SK-N-SH (cell line): Measurements from ENCODE around the gene NR5A1. TPM values are rescaled to one million over a fixed set of nuclear protein-coding genes. Genes with fewer than 3 reads are reported as not detected.

Source experiments
- CTCF ChIA-PET: fragments of 300-600, 350-600 bp; formaldehyde crosslinking; extraction: SDS; loops from one replicate; lab custom pipeline; 2021; lab: Yijun Ruan, JAX
- POLR2A ChIA-PET: fragments of 350-600 bp; sonication (Branson Sonifier 250); formaldehyde crosslinking; extraction: SDS; loops from one replicate; lab custom pipeline; 2020; ENCODE audit warnings: antibody characterized with exemption, inconsistent platforms; lab: Yijun Ruan, JAX
- DNase-seq: peaks from one replicate; pipeline ENCODE4 v3.0.0; 2012
- H2AFZ ChIP-seq: fragments of 200-600 bp; sonication (generic); 2 replicates; pipeline ENCODE4 v1.8.1; 2016; ENCODE audit warnings: antibody characterized with exemption, mild to moderate bottlenecking, low read depth
- H3F3A ChIP-seq: fragments of 200-600 bp; sonication (generic); replicated peaks from 2 replicates; pipeline ENCODE3; 2016; ENCODE audit warnings: antibody characterized with exemption, mild to moderate bottlenecking; ENCODE audit not compliant: insufficient read depth
- H3K27ac ChIP-seq, 2 experiments: fragments of 200-500 bp in 1 of 2; fragments of 200-600 bp in 1 of 2; sonication (Bioruptor generic) in 1 of 2; sonication (generic), shearing (Covaris generic) in 1 of 2; 2 replicates each; pipeline versions ENCODE4 v1.5.1 to v1.6.1; 2014 to 2016; ENCODE audit warnings: low read depth in 2 of 2, inconsistent platforms in 1 of 2, low read length in 1 of 2, mild to moderate bottlenecking in 1 of 2, mixed read lengths in 1 of 2
- H3K27me3 ChIP-seq: fragments of 200-600 bp; sonication (generic), shearing (Covaris generic); 2 replicates; pipeline ENCODE4 v1.6.1; 2016; ENCODE audit warnings: mixed run types; ENCODE audit not compliant: insufficient read depth
- H3K36me3 ChIP-seq, 2 experiments: fragments of 200-500 bp in 1 of 2; fragments of 200-600 bp in 1 of 2; sonication (Bioruptor generic) in 1 of 2; sonication (generic) in 1 of 2; replicated peaks in 1 of 2; 2 replicates each; pipeline versions ENCODE3 to v1.5.1; 2014 to 2016; ENCODE audit warnings: low read length in 1 of 2, mild to moderate bottlenecking in 1 of 2; ENCODE audit not compliant: insufficient read depth in 2 of 2, control insufficient read depth in 1 of 2
- H3K4me1 ChIP-seq, 2 experiments: fragments of 200-500 bp in 1 of 2; fragments of 200-600 bp in 1 of 2; sonication (Bioruptor generic) in 1 of 2; sonication (generic), shearing (Covaris generic) in 1 of 2; 2 replicates each; pipeline versions ENCODE4 v1.5.1 to v1.6.1; 2014 to 2016; ENCODE audit warnings: low read depth in 1 of 2, low read length in 1 of 2, mixed run types in 1 of 2; ENCODE audit not compliant: insufficient read depth in 2 of 2, control insufficient read depth in 1 of 2
- H3K4me2 ChIP-seq: fragments of 200-600 bp; sonication (generic), shearing (Covaris generic); 2 replicates; pipeline ENCODE4 v1.6.1; 2017; ENCODE audit warnings: mixed run types
- H3K4me3 ChIP-seq, 2 experiments: fragments of 200-500 bp in 1 of 2; fragments of 200-600 bp in 1 of 2; sonication (Bioruptor generic) in 1 of 2; sonication (generic), shearing (Covaris generic) in 1 of 2; 2 replicates each; pipeline versions ENCODE4 v1.5.1 to v1.8.1; 2014 to 2016; ENCODE audit warnings: low read depth in 2 of 2, inconsistent platforms in 1 of 2, low read length in 1 of 2, mild to moderate bottlenecking in 1 of 2, mixed read lengths in 1 of 2, moderate library complexity in 1 of 2
- H3K79me2 ChIP-seq: fragments of 200-600 bp; sonication (generic); 2 replicates; pipeline ENCODE4 v1.8.1; 2017; ENCODE audit warnings: mild to moderate bottlenecking; ENCODE audit not compliant: insufficient read depth
- H3K9ac ChIP-seq: fragments of 200-600 bp; sonication (generic); 2 replicates; pipeline ENCODE4 v1.6.1; 2017; ENCODE audit warnings: mixed run types
- H3K9me2 ChIP-seq: fragments of 200-600 bp; sonication (generic); 2 replicates; pipeline ENCODE4 v1.6.1; 2017; ENCODE audit warnings: mixed run types
- H3K9me3 ChIP-seq: fragments of 200-600 bp; sonication (generic); 2 replicates; pipeline ENCODE4 v1.6.1; 2017; ENCODE audit warnings: mixed run types, mild to moderate bottlenecking, moderate library complexity
- H4K20me1 ChIP-seq: fragments of 200-600 bp; sonication (generic); 2 replicates; pipeline ENCODE4 v1.6.1; 2017; ENCODE audit warnings: mild to moderate bottlenecking, mixed run types; ENCODE audit not compliant: insufficient read depth
- EZH2phosphoT487 ChIP-seq: fragments of 200-600 bp; sonication (generic); IDR thresholded peaks from 2 replicates; pipeline ENCODE4 v1.6.1; 2017; ENCODE audit warnings: low read depth, mixed run types, mild to moderate bottlenecking, antibody characterized with exemption, moderate library complexity, borderline replicate concordance
- GATA2 ChIP-seq: sonication (generic); formaldehyde crosslinking; IDR thresholded peaks from 2 replicates; pipeline ENCODE4 v1.5.0; 2020; ENCODE audit warnings: mild to moderate bottlenecking, missing genetic modification reagents
- JUND ChIP-seq: IDR thresholded peaks from 2 replicates; pipeline ENCODE4 v1.4.0; 2012
- MEF2A ChIP-seq: IDR thresholded peaks from 2 replicates; pipeline ENCODE4 v1.4.0; 2012; ENCODE audit warnings: low read depth, borderline replicate concordance
- MXI1 ChIP-seq: IDR thresholded peaks from 2 replicates; pipeline ENCODE4 v1.6.1; 2012; ENCODE audit warnings: mild to moderate bottlenecking, low read depth, low read length, improper control_type of control experiment
- NFIC ChIP-seq: IDR thresholded peaks from 2 replicates; pipeline ENCODE4 v1.4.0; 2012; ENCODE audit warnings: borderline replicate concordance
- POLR2AphosphoS5 ChIP-seq: IDR thresholded peaks from 2 replicates; pipeline ENCODE4 v1.6.1; 2012; ENCODE audit warnings: low read depth, low read length
- RFX5 ChIP-seq: IDR thresholded peaks from 2 replicates; pipeline ENCODE4 v1.6.1; 2012; ENCODE audit warnings: mild to moderate bottlenecking, improper control_type of control experiment, low read length
- RXRA ChIP-seq: IDR thresholded peaks from 2 replicates; pipeline ENCODE4 v1.4.0; 2012; ENCODE audit warnings: low read depth, mild to moderate bottlenecking, borderline replicate concordance
- SMC3 ChIP-seq: IDR thresholded peaks from 2 replicates; pipeline ENCODE4 v1.6.1; 2012; ENCODE audit warnings: low read depth, low read length, improper control_type of control experiment
- TAF1 ChIP-seq: IDR thresholded peaks from 2 replicates; pipeline ENCODE4 v1.6.1; 2012; ENCODE audit warnings: low read depth, mild to moderate bottlenecking, low read length, moderate library complexity, borderline replicate concordance
- TEAD4 ChIP-seq: IDR thresholded peaks from 2 replicates; pipeline ENCODE4 v1.4.0; 2012; ENCODE audit warnings: mild to moderate bottlenecking, borderline replicate concordance; ENCODE audit not compliant: insufficient read depth
- YY1 ChIP-seq: IDR thresholded peaks from 2 replicates; pipeline ENCODE4 v1.4.0; 2012; ENCODE audit warnings: low read depth, mild to moderate bottlenecking
- WGBS: methylation state at CpG from one replicate; pipeline ENCODE4 v1.1.6; 2017; ENCODE audit warnings: low lambda C conversion rate; 5-methylcytosine and 5-hydroxymethylcytosine counted together
- polyA plus RNA-seq, 3 experiments: library from polyadenylated mRNA; depleted of rRNA; stranded (reverse); fragments of >200 nt; gene quantifications; 2 replicates each; pipeline ENCODE4 v1.2.3, GENCODE V29; 2012
- TF ChIP-seq, protein P1 (sequence below): IDR thresholded peaks from 2 replicates; pipeline ENCODE4 v1.4.0; 2012; ENCODE audit warnings: low read depth, borderline replicate concordance
- TF ChIP-seq, protein P2 (sequence below): IDR thresholded peaks from 2 replicates; pipeline ENCODE4; 2012
- TF ChIP-seq, protein P3 (sequence below): fragments of 150-350 bp; IDR thresholded peaks from 2 replicates; pipeline ENCODE4 v1.6.1; 2016; ENCODE audit warnings: mild to moderate bottlenecking, low read depth, low read length
- TF ChIP-seq, protein P4 (sequence below): IDR thresholded peaks from 2 replicates; pipeline ENCODE4 v1.6.1; 2012; ENCODE audit warnings: mild to moderate bottlenecking, low read depth, low read length, moderate library complexity
- TF ChIP-seq, protein P5 (sequence below): fragments of 200-600 bp; sonication (generic); IDR thresholded peaks from 2 replicates; pipeline ENCODE4 v1.6.1; 2017; ENCODE audit warnings: antibody characterized with exemption, mild to moderate bottlenecking, moderate library complexity
- TF ChIP-seq, protein P6 (sequence below): IDR thresholded peaks from 2 replicates; pipeline ENCODE4 v1.4.0; 2012; ENCODE audit warnings: low read depth, borderline replicate concordance
- TF ChIP-seq, protein P7 (sequence below): IDR thresholded peaks from 2 replicates; pipeline ENCODE4 v1.4.0; 2012; ENCODE audit warnings: low read depth

NR5A1 gene
- polyA plus RNA-seq, 1 of the 3 experiments (the other 2 are of a cell fraction) = not detected

DNA sequence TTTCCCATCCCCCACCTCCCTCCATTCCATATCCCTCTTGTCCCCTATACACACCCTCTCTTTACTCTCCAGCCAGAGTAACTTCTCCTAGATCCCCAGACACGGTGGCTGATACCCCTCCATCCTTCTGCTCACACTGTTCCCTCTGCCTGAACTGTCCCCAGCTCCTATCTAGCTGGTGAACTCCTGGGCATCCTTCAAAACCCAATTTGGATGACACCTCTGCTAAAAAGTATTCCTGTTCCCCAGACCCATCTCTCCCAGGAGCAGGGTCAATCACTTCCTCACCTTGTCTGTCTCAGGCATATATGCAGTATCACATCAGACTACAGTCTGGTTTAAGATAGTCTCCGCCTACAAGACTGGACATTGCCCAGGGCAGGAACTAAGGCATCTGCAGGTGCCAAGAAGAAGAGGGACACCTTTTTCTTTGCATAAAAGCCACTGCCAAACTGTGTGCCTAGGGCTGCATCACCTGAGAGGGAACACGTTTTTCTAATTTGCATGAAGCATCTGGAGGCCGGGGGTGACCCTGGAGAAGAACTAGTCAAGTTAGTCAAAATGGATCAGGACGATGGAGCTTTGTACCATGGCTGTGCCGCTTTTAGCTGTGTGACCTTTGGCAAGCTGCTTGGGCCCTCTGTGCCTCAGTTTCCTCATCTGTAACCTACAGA lies 27.1 kb downstream of the NR5A1 start:
- H3K27me3 ChIP-seq = no peaks in the 10 kb centered on the region; the same call in 1 of the 2 replicates
- 69% methylated on average over 6 of the region's 6 CpGs for WGBS
- H3K4me3 ChIP-seq = no peak overlapping the region
- H3K36me3 ChIP-seq = no peaks in the 10 kb centered on the region
- no peak for DNase-seq
- TF ChIP-seq YY1 (no peak), SMC3 (no peak), TEAD4 (no peak), MEF2A (no peak), JUND (no peak), GATA2 (CRISPR knock-in tag) (no peak), TAF1 (no peak), MXI1 (no peak), RFX5 (no peak), EZH2phosphoT487 (no peak), RXRA (no peak), POLR2AphosphoS5 (no peak), NFIC (no peak)
- TF ChIP-seq, protein P1, sequence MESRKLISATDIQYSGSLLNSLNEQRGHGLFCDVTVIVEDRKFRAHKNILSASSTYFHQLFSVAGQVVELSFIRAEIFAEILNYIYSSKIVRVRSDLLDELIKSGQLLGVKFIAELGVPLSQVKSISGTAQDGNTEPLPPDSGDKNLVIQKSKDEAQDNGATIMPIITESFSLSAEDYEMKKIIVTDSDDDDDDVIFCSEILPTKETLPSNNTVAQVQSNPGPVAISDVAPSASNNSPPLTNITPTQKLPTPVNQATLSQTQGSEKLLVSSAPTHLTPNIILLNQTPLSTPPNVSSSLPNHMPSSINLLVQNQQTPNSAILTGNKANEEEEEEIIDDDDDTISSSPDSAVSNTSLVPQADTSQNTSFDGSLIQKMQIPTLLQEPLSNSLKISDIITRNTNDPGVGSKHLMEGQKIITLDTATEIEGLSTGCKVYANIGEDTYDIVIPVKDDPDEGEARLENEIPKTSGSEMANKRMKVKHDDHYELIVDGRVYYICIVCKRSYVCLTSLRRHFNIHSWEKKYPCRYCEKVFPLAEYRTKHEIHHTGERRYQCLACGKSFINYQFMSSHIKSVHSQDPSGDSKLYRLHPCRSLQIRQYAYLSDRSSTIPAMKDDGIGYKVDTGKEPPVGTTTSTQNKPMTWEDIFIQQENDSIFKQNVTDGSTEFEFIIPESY = no peak
- TF ChIP-seq, protein P2, sequence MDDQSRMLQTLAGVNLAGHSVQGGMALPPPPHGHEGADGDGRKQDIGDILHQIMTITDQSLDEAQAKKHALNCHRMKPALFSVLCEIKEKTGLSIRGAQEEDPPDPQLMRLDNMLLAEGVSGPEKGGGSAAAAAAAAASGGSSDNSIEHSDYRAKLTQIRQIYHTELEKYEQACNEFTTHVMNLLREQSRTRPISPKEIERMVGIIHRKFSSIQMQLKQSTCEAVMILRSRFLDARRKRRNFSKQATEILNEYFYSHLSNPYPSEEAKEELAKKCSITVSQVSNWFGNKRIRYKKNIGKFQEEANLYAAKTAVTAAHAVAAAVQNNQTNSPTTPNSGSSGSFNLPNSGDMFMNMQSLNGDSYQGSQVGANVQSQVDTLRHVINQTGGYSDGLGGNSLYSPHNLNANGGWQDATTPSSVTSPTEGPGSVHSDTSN = no peak
- TF ChIP-seq, protein P3, sequence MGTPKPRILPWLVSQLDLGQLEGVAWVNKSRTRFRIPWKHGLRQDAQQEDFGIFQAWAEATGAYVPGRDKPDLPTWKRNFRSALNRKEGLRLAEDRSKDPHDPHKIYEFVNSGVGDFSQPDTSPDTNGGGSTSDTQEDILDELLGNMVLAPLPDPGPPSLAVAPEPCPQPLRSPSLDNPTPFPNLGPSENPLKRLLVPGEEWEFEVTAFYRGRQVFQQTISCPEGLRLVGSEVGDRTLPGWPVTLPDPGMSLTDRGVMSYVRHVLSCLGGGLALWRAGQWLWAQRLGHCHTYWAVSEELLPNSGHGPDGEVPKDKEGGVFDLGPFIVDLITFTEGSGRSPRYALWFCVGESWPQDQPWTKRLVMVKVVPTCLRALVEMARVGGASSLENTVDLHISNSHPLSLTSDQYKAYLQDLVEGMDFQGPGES = no peak
- TF ChIP-seq, protein P4, sequence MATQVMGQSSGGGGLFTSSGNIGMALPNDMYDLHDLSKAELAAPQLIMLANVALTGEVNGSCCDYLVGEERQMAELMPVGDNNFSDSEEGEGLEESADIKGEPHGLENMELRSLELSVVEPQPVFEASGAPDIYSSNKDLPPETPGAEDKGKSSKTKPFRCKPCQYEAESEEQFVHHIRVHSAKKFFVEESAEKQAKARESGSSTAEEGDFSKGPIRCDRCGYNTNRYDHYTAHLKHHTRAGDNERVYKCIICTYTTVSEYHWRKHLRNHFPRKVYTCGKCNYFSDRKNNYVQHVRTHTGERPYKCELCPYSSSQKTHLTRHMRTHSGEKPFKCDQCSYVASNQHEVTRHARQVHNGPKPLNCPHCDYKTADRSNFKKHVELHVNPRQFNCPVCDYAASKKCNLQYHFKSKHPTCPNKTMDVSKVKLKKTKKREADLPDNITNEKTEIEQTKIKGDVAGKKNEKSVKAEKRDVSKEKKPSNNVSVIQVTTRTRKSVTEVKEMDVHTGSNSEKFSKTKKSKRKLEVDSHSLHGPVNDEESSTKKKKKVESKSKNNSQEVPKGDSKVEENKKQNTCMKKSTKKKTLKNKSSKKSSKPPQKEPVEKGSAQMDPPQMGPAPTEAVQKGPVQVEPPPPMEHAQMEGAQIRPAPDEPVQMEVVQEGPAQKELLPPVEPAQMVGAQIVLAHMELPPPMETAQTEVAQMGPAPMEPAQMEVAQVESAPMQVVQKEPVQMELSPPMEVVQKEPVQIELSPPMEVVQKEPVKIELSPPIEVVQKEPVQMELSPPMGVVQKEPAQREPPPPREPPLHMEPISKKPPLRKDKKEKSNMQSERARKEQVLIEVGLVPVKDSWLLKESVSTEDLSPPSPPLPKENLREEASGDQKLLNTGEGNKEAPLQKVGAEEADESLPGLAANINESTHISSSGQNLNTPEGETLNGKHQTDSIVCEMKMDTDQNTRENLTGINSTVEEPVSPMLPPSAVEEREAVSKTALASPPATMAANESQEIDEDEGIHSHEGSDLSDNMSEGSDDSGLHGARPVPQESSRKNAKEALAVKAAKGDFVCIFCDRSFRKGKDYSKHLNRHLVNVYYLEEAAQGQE = no peak
- TF ChIP-seq, protein P5, sequence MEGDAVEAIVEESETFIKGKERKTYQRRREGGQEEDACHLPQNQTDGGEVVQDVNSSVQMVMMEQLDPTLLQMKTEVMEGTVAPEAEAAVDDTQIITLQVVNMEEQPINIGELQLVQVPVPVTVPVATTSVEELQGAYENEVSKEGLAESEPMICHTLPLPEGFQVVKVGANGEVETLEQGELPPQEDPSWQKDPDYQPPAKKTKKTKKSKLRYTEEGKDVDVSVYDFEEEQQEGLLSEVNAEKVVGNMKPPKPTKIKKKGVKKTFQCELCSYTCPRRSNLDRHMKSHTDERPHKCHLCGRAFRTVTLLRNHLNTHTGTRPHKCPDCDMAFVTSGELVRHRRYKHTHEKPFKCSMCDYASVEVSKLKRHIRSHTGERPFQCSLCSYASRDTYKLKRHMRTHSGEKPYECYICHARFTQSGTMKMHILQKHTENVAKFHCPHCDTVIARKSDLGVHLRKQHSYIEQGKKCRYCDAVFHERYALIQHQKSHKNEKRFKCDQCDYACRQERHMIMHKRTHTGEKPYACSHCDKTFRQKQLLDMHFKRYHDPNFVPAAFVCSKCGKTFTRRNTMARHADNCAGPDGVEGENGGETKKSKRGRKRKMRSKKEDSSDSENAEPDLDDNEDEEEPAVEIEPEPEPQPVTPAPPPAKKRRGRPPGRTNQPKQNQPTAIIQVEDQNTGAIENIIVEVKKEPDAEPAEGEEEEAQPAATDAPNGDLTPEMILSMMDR = no peak
- TF ChIP-seq, protein P6, sequence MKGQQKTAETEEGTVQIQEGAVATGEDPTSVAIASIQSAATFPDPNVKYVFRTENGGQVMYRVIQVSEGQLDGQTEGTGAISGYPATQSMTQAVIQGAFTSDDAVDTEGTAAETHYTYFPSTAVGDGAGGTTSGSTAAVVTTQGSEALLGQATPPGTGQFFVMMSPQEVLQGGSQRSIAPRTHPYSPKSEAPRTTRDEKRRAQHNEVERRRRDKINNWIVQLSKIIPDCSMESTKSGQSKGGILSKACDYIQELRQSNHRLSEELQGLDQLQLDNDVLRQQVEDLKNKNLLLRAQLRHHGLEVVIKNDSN = no peak
- TF ChIP-seq, protein P7, sequence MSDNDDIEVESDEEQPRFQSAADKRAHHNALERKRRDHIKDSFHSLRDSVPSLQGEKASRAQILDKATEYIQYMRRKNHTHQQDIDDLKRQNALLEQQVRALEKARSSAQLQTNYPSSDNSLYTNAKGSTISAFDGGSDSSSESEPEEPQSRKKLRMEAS = no peak
- no peaks in the 10 kb centered on the region for H3K9me2 ChIP-seq
- no peak overlapping the region for H3K9ac ChIP-seq
- H4K20me1 ChIP-seq = no peaks in the 10 kb centered on the region
- no peaks in the 10 kb centered on the region for H3K9me3 ChIP-seq
- ChIA-PET CTCF (interaction anchor here (2.0 kb wide), 1 partner anchor 12 kb away, joined by 4 read pairs; no protein-coding TSS in a partner anchor), POLR2A (no interaction called here)
- H3K4me2 ChIP-seq = no peak overlapping the region
- no peaks in the 10 kb centered on the region for H3F3A ChIP-seq
- no peaks in the 10 kb centered on the region for H3K79me2 ChIP-seq
- peaks cover 0 to 10% of the 10 kb centered on the region in 2 experiments; a peak in 1 of 4 replicates for H3K4me1 ChIP-seq
- H2AFZ ChIP-seq = no peak overlapping the region
- no peak overlapping the region for H3K27ac ChIP-seq
